ENCODE results near the gene SLC19A3. TPM values are rescaled to one million over a fixed set of nuclear protein-coding genes. Genes with fewer than 3 reads are reported as not detected.
"Not testable (repeated sequence)": the region's sequence is repeated elsewhere in the genome, so short reads cannot be mapped to it uniquely, and the experiment has no call there.

SLC19A3 gene
- total and polyA plus RNA-seq, 5 donors: 0.29 to 5.0 (median 1.2) TPM

DNA sequence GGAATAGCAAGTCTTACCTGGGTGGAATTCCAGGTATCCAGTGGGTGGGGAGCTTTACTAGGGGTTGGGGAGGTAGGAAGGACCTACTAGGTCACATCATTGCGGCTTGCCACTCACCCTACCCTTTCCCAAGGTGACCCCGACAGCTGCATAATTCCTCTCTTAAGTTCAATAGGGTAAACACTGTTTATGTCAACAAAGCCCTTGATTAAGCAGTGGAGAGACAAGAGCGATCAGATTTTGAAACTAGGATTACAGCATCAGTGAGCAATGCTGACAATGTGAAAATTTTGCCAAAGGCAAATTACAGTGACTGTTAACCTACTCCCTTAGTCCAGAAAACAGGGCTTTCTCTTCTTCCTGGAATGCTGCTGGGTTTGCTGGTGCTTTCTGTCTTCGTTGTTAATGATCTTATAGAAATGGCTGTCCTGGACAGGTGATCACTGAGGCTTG lies 14.5 kb downstream of the SLC19A3 start:
- WGBS: 58% methylated on average over 4 of the region's 4 CpGs
- intact Hi-C loops (cut with DNase I): no loop called here
- no peak for DNase-seq

DNA sequence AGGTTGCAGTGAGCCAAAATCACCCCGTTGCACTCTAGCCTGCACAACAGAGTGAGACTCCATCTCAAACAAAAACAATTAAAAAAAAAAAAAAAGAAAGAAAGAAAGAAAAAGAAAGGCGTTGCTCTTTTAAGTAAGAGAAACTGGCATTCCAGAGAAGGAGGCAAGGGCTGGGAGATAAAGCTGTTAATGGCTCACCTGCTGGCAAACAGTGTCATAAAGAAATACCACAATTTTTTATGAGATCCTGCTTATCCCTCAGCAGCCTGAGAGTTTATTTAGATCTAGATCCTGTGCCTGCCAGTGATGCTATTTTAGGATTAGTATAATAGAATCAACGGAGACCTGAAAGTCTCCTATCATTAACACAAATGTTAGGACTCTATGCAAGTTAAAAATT lies 16.3 kb downstream of the SLC19A3 start:
- no peaks in the 10 kb centered on the region for H3K4me1 ChIP-seq (ENCODE audit: control insufficient read depth, insufficient read depth, low read length)
- no peaks in the 10 kb centered on the region for H3K27me3 ChIP-seq (ENCODE audit: control insufficient read depth, insufficient read depth)
- no peak for ATAC-seq
- H3K9me3 ChIP-seq (ENCODE audit: control insufficient read depth, low read length): no peaks in the 10 kb centered on the region
- H3K27ac ChIP-seq (ENCODE audit: low read length): no peak overlapping the region
- no peak overlapping the region for H3K4me3 ChIP-seq (ENCODE audit: low read length)
- no peak for DNase-seq
- intact Hi-C loops (cut with DNase I): no loop called here
- 78% methylated on average over 3 of the region's 3 CpGs for WGBS

More for the DNA sequence above, 14.5 kb downstream of the SLC19A3 start:
- Histone ChIP-seq H3K27me3 (ENCODE audit: control insufficient read depth, insufficient read depth) (no peaks in the 10 kb centered on the region), H3K4me3 (ENCODE audit: low read length) (no peak overlapping the region), H3K27ac (ENCODE audit: low read length) (no peak overlapping the region), H3K4me1 (ENCODE audit: control insufficient read depth, insufficient read depth, low read length) (no peaks in the 10 kb centered on the region), H3K9me3 (ENCODE audit: control insufficient read depth, low read length) (no peaks in the 10 kb centered on the region)
- no peak for ATAC-seq

DNA sequence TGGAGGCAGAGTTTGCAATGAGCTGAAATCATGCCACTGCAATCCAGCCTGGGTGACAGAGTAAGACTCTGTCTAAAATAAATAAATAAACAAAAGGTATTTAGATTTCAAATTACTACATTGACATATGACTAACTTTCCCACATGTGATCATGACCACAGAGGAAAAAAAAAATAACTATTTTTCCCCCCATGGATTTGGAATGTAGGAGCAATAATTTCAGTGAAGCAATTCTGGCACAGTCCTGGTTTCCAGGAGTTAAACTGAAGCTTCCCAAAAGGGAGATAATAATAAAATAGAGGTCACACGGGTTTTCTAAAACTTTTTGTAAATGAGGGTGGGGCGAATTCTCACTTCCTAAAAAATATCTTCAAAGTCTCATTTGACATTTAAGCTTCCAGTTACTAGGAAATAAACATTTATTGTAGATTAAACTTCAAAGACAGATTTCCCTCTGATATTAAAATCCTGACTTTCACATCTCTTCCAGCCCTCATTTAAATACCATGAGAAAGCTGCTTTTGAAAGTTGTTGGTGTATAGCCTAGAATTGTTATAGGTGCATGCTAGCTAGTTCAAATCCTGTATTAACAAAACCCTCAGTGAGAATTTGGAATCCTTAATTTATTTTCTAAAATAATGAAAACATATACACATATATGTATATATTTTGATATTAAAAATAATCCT lies 20.7 kb downstream of the SLC19A3 start:
- intact Hi-C loops (cut with DNase I): no loop called here
- Histone ChIP-seq H3K4me3 (ENCODE audit: low read length) (no peak overlapping the region), H3K4me1 (ENCODE audit: control insufficient read depth, insufficient read depth, low read length) (no peaks in the 10 kb centered on the region), H3K27ac (ENCODE audit: low read length) (no peak overlapping the region), H3K9me3 (ENCODE audit: control insufficient read depth, low read length) (no peaks in the 10 kb centered on the region), H3K27me3 (ENCODE audit: control insufficient read depth, insufficient read depth) (no peaks in the 10 kb centered on the region)
- 39% methylated on average over 2 of the region's 2 CpGs for WGBS
- DNase-seq (no peak), ATAC-seq (peak in 1 of 2 donors; percentile 71)

DNA sequence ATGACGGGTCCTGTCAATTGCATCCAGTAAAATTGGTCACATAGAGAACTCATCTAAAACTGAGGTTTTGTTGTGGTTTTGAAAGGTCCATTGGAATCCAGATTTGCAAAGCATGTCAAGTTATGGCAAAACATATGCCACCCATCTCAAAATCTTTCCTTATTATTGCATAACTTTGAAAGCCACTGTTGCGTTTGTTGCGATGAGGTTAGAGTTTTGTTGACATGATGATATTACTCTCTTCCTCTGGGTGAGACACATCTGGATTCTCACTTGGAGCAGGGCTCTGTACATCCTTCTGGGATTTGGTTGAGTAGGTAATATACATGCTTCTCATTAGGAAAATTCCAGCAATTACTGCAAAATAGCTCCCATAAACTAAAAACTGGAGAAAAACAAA lies 30.6 kb downstream of the SLC19A3 start:
- H3K4me3 ChIP-seq (ENCODE audit: low read length): no peak overlapping the region
- H3K27me3 ChIP-seq (ENCODE audit: control insufficient read depth, insufficient read depth): no peaks in the 10 kb centered on the region
- H3K4me1 ChIP-seq (ENCODE audit: control insufficient read depth, insufficient read depth, low read length): no peaks in the 10 kb centered on the region
- intact Hi-C loops (cut with DNase I): no loop called here
- H3K9me3 ChIP-seq (ENCODE audit: control insufficient read depth, low read length): no peaks in the 10 kb centered on the region
- ATAC-seq: no peak
- DNase-seq: no peak
- H3K27ac ChIP-seq (ENCODE audit: low read length): no peak overlapping the region
- 72% methylated on average over 3 of the region's 3 CpGs for WGBS

DNA sequence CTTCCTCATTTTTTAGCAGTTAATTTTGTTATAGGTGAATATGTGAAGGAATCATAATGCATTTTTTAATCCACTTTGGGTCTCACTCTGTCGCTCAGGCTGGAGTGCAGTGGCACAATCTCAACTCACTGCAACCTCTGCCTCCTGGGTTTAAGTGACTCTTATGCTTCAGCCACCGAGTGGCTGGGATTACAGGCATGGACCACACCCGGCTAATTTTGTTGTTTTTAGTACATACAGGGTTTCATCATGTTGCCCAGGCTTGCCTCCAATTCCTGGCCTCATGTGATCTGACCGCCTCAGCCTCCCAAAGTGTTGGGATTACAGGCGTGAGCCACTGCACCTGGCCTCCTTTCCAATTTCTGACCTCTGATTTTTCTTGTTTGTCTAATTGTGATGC lies 33.6 kb downstream of the SLC19A3 start:
- intact Hi-C loops (cut with DNase I): no loop called here
- DNase-seq: no peak

DNA sequence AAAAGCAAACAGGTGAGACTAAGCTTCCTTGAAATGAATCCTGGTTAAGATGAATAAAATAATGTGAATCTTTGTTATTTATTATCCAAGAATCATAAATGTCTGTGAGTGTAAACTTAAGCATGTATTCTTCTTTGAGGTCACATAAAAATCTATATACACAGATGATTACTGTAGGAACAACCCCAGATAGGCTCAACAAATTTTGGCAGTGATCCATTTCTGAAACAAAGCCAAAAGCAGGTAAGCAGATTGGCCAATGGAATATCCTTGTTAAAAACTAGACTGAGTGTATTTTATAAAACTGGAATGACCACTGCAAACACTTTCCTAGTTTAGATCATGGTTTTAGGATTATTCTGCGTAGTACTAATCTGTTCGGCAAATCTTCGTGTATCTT lies 39.9 kb downstream of the SLC19A3 start:
- ATAC-seq (no peak), DNase-seq (no peak)
- Histone ChIP-seq H3K4me3 (ENCODE audit: low read length) (no peak overlapping the region), H3K9me3 (ENCODE audit: control insufficient read depth, low read length) (no peaks in the 10 kb centered on the region), H3K4me1 (ENCODE audit: control insufficient read depth, insufficient read depth, low read length) (no peaks in the 10 kb centered on the region), H3K27ac (ENCODE audit: low read length) (no peak overlapping the region), H3K27me3 (ENCODE audit: control insufficient read depth, insufficient read depth) (no peaks in the 10 kb centered on the region)
- WGBS: 92% methylated on average over 3 of the region's 3 CpGs
- intact Hi-C loops (cut with DNase I): no loop called here

More for the DNA sequence above, 33.6 kb downstream of the SLC19A3 start:
- Histone ChIP-seq H3K4me3 (ENCODE audit: low read length) (no peak overlapping the region), H3K4me1 (ENCODE audit: control insufficient read depth, insufficient read depth, low read length) (no peaks in the 10 kb centered on the region), H3K27me3 (ENCODE audit: control insufficient read depth, insufficient read depth) (no peaks in the 10 kb centered on the region), H3K27ac (ENCODE audit: low read length) (no peak overlapping the region), H3K9me3 (ENCODE audit: control insufficient read depth, low read length) (no peaks in the 10 kb centered on the region)
- 80% methylated on average over 5 of the region's 5 CpGs for WGBS
- ATAC-seq: no peak

DNA sequence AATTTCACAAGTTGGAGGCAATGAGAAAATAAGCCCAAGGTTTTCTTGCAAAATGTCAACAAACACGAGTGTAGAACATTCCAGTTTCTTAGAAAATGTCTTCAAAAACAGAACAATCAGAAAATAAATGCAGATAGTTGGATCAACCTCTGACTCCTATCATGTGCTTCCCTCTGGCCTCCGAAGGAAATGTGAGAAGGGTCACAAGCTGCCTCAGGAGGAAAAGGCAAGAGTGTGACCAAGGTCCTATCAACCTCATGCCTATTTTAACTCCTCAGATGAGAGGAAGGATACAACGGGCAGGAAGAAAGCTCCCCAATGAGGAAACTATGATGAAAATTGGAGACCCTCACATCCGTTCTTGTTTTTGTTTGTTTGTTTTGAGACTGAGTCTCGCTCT lies 43.3 kb downstream of the SLC19A3 start:
- DNase-seq (no peak), ATAC-seq (no peak)
- 60% methylated on average over 5 of the region's 5 CpGs for WGBS
- H3K4me1 ChIP-seq (ENCODE audit: control insufficient read depth, insufficient read depth, low read length): no peaks in the 10 kb centered on the region
- no peaks in the 10 kb centered on the region for H3K9me3 ChIP-seq (ENCODE audit: control insufficient read depth, low read length)
- intact Hi-C loops (cut with DNase I): no loop called here
- no peak overlapping the region for H3K27ac ChIP-seq (ENCODE audit: low read length)
- H3K4me3 ChIP-seq (ENCODE audit: low read length): no peak overlapping the region
- H3K27me3 ChIP-seq (ENCODE audit: control insufficient read depth, insufficient read depth): no peaks in the 10 kb centered on the region

DNA sequence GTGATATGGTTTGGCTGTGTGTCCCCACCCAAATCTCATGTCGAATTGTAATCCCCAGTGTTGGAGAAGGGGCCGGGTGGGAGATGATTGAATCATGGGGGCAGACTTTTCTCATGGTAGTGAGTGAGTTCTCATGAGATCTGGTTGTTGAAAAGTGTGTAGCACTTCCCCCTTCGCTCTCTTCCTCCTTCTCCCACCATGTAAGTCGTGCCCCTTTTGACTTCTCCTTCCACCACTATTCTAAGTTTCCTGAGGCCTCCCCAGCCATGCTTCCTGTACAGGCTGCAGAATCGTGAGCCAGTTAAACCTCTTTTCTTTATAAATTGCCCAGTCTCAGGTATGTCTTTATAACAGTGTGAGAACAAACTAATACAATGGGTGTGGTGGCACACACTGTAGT lies 44.2 kb downstream of the SLC19A3 start:
- H3K9me3 ChIP-seq (ENCODE audit: control insufficient read depth, low read length); H3K4me3 ChIP-seq (ENCODE audit: low read length); H3K4me1 ChIP-seq (ENCODE audit: control insufficient read depth, insufficient read depth, low read length); intact Hi-C loops (cut with DNase I); ATAC-seq; H3K27me3 ChIP-seq (ENCODE audit: control insufficient read depth, insufficient read depth); H3K27ac ChIP-seq (ENCODE audit: low read length); DNase-seq: not testable (repeated sequence)
- 70% methylated on average over 5 of the region's 5 CpGs for WGBS

DNA sequence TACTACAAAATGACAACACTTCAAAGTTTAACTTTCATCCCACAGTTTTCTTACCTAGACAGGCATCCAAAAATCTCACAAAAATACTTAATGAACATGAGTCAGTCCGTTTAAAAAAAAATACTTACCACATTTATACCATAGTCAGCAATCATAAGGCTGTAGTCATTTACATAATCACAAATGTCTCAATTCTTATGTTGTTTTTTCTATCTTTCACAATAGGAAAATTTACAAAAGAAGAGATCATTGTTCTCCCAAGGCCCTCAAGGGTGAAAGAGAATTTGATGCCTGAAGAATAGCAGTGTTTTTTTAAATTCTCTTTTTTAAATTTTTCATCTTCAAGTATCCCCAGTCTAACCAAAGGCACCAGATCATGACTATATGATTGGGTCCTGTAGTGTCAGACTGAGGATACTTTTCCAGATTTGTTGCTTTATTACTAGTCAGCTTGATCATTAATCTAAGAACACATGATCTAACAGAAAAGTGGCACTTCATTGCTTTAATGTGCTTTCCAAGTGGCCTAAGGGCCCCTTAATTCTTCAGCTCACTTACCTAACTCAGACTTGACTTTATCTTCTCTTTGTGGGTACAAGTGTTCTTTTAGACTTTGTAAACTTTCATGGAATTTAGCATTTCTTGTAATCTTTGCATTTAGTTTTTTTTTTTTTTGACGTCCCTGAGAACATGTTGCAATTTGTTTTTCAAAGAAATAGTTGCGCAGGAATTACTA lies 46.5 kb downstream of the SLC19A3 start:
- ATAC-seq (no peak), DNase-seq (no peak)
- WGBS: 61% methylated on average over 3 of the region's 3 CpGs
- H3K27ac ChIP-seq (ENCODE audit: low read length): no peak overlapping the region
- no peaks in the 10 kb centered on the region for H3K9me3 ChIP-seq (ENCODE audit: control insufficient read depth, low read length)
- no peak overlapping the region for H3K4me3 ChIP-seq (ENCODE audit: low read length)
- H3K27me3 ChIP-seq (ENCODE audit: control insufficient read depth, insufficient read depth): no peaks in the 10 kb centered on the region
- intact Hi-C loops (cut with DNase I): no loop called here
- H3K4me1 ChIP-seq (ENCODE audit: control insufficient read depth, insufficient read depth, low read length): no peaks in the 10 kb centered on the region

DNA sequence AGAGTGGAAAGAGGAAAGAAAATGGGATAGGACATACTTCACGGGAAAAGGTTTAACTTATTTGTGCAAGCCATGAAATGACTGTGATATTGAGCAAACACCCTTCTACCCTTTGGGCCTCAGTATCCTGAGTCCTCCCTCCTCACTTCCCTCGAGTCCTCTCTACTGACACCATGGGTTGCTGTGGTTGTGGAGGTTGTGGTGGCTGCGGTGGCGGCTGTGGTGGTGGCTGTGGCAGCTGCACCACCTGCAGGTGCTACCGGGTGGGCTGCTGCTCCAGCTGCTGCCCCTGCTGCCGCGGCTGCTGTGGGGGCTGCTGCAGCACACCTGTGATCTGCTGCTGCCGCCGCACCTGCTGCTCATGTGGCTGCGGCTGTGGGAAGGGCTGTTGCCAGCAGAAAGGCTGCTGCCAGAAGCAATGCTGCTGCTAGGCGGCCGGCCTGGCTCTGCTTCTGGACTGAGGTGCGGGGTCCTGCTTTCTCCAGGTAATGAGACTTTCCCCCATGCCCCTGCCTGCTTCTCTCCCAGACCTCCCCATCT lies 51.1 kb downstream of the SLC19A3 start, which contains the start of gene SCYGR5:
TSS of gene SCYGR5 (plus strand) at position 174 of the 540 bp plus-strand sequence. CDS start at position 174, 0 bp downstream.
- intact Hi-C loops (cut with DNase I); H3K4me3 ChIP-seq (ENCODE audit: low read length); ATAC-seq; H3K27ac ChIP-seq (ENCODE audit: low read length); DNase-seq; H3K9me3 ChIP-seq (ENCODE audit: control insufficient read depth, low read length); H3K27me3 ChIP-seq (ENCODE audit: control insufficient read depth, insufficient read depth); H3K4me1 ChIP-seq (ENCODE audit: control insufficient read depth, insufficient read depth, low read length): not testable (repeated sequence)
- 88% methylated on average over 13 of the region's 13 CpGs for WGBS

DNA sequence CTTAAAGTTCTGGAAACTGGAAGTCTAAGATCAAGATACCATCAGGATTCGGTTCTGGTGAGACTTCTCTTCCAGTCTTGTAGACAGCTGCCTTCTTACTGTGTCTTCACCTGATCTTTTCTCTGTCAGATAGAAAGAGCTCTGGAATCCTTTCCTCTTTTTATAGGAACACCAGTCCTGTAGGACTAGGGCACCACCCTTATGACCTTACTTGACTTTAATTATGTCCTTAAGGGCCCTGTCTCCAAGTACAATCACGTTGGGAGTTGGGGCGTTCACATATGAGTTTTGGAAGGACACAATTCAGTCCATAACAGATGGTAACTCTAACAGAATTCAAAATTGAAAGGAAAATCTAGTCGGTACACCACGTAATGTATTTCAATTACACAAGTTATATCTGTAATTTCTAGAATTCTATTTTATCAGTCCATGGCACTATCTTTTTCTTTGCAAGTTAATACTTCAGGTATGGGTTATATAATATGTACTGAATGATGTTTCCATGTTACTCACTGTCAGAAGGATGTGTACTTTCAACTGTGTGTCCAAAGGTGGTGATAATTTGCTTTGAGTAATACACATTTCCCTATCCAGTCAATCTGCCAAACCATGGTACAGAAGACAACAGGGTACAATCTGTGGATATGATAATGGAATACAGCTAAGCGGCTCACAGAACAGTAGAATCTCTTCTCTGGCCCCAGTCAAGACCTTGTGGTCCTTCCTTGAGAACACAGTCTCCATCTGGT lies 52.5 kb downstream of the SLC19A3 start:
- intact Hi-C loops (cut with DNase I): no loop called here

More for the DNA sequence above, 52.5 kb downstream of the SLC19A3 start:
- no peak overlapping the region for H3K27ac ChIP-seq (ENCODE audit: low read length)
- no peak overlapping the region for H3K4me3 ChIP-seq (ENCODE audit: low read length)
- H3K9me3 ChIP-seq (ENCODE audit: control insufficient read depth, low read length): no peaks in the 10 kb centered on the region
- ATAC-seq: no peak
- DNase-seq: no peak
- WGBS: 83% methylated on average over 6 of the region's 6 CpGs
- no peaks in the 10 kb centered on the region for H3K4me1 ChIP-seq (ENCODE audit: control insufficient read depth, insufficient read depth, low read length)
- H3K27me3 ChIP-seq (ENCODE audit: control insufficient read depth, insufficient read depth): no peaks in the 10 kb centered on the region
